ENCODE results near the gene MBOAT2.

- TF ChIP-seq, protein P1, sequence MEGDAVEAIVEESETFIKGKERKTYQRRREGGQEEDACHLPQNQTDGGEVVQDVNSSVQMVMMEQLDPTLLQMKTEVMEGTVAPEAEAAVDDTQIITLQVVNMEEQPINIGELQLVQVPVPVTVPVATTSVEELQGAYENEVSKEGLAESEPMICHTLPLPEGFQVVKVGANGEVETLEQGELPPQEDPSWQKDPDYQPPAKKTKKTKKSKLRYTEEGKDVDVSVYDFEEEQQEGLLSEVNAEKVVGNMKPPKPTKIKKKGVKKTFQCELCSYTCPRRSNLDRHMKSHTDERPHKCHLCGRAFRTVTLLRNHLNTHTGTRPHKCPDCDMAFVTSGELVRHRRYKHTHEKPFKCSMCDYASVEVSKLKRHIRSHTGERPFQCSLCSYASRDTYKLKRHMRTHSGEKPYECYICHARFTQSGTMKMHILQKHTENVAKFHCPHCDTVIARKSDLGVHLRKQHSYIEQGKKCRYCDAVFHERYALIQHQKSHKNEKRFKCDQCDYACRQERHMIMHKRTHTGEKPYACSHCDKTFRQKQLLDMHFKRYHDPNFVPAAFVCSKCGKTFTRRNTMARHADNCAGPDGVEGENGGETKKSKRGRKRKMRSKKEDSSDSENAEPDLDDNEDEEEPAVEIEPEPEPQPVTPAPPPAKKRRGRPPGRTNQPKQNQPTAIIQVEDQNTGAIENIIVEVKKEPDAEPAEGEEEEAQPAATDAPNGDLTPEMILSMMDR (IDR thresholded peaks at IDR 0.05; ENCODE audit: low read depth, low read length, missing input control), result no peak
- no peak for TF ChIP-seq TAF1 (conservative IDR thresholded peaks at IDR 0.05)
- TF ChIP-seq EGR1 (IDR thresholded peaks at IDR 0.05; ENCODE audit: low read depth in 2 of 2), result no peak
- TF ChIP-seq YY1 (IDR thresholded peaks at IDR 0.05), result no peak
- no peak for TF ChIP-seq JUND (IDR thresholded peaks at IDR 0.05)
Observed at GRCh38 chr2:8994386-8994785, 9.1 kb downstream of the MBOAT2 start.
